ENCODE measurements around the gene PCSK9. TPM values are rescaled to one million over a fixed set of nuclear protein-coding genes. Genes with fewer than 3 reads are reported as not detected.

Gene PCSK9
- total and polyA plus RNA-seq, 9 of the 15 experiments (the other 6 are each of a cell fraction or from before 2014, with no cell fraction given): 3.2 to 58.6 (median 24.7) TPM

DNA sequence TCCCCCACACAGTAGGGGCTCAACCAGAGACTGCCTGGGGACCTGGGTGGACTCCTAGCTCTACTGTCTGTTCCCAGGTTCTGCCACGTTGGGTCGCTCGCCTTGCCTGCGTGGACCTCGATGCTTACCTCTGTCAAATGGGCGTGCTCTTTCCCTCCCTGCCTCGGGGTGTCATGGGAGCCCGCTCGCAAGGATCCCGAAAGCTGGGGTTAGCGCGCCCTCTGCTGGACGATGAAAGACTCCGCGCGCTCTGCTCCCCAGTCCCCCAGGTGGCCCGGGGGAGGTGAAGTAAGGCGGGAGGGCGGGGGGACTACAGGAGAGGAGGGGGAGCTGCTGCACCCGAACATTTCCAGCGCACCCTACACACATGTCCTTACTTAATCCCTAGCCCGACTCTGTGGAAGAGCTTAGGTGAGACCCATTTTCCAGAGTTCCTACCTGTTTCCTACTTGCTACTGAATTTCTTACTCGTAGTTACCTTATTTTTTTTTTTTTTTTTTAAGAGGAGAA, 42.9 kb upstream of the PCSK9 start:
- ChIA-PET CTCF (ENCODE audit: low intra/inter-chr PET ratio) (interaction anchor here (0.7 to 2.8 kb wide), 4 partner anchors 46 to 146 kb away, joined by 4 to 25 read pairs (median 8); no protein-coding TSS in a partner anchor), POLR2A (interaction anchor here (0.6 kb wide), 2 partner anchors 66 to 128 kb away, joined by 3 read pairs; no protein-coding TSS in a partner anchor)
- in situ Hi-C loops (cut with MboI) (loop anchor here (10.0 kb wide), 1 partner anchor 312 kb away; no protein-coding TSS in a partner anchor), intact Hi-C loops (cut with micrococcal nuclease) (loop anchor here (1.0 to 10.0 kb wide), 4 partner anchors 26 to 322 kb away; no protein-coding TSS in a partner anchor)
- DNase-seq (ENCODE audit: extremely low read depth in 1 of 4, low spot score in 3 of 4): peak; percentile 90 to 96 (median 94)
- BruUV-seq (replicated peaks): no TSS peak
- FAIRE-seq: peak; percentile 88
- Histone ChIP-seq H2AFZ (ENCODE audit: low read depth, low read length) (peak overlapping the region; percentile 81), H3K27me3 (ENCODE audit: control insufficient read depth in 2 of 2, insufficient read depth in 2 of 2, low read length in 2 of 2) (peaks cover 28 to 82% of the 10 kb centered on the region in 2 experiments), H3K9me1 (ENCODE audit: control insufficient read depth, insufficient read depth, low read length) (no peaks in the 10 kb centered on the region), H3K27ac (ENCODE audit: extremely low read depth, low read depth, low read length) (no peak overlapping the region), H3K9me3 (replicated peaks; ENCODE audit: control insufficient read depth, insufficient read depth, low read depth, low read length) (no peaks in the 10 kb centered on the region; the same call in 1 of the 2 replicates), H3K36me3 (ENCODE audit: control insufficient read depth, insufficient read depth, low read length) (no peaks in the 10 kb centered on the region), H4K20me1 (replicated peaks; ENCODE audit: control insufficient read depth, insufficient read depth, low read length) (peaks cover 11% of the 10 kb centered on the region), H3K4me3 (peak overlapping the region; percentile 17; the same call in 1 of the 2 replicates), H3K4me2 (ENCODE audit: insufficient read depth, low read length) (peak overlapping the region; percentile 69), H3K4me1 (replicated peaks in 1 of 2; ENCODE audit: control insufficient read depth in 2 of 2, insufficient read depth in 2 of 2, low read length in 2 of 2) (peaks cover 0 to 21% of the 10 kb centered on the region in 2 experiments; a peak in 3 of 5 replicates), H3K79me2 (ENCODE audit: control insufficient read depth, insufficient read depth, low read length) (no peaks in the 10 kb centered on the region), H3K9ac (ENCODE audit: insufficient read depth in 1 of 2, low read depth in 2 of 2, low read length in 2 of 2) (0 out of 4 replicates have a peak overlapping the region, but pooled peaks of 1 of the 2 experiments have one; percentile 8)
- ATAC-seq: peak; percentile 94
- WGBS (ENCODE audit: insufficient coverage, low coverage, missing lambda C conversion rate): 3% methylated on average over 16 of the region's 23 CpGs
- TF ChIP-seq RCOR1 (IDR thresholded peaks at IDR 0.05; ENCODE audit: borderline replicate concordance in 1 of 2, low read depth in 2 of 2, low read length in 2 of 2) (peak; percentile 21 to 89; a peak in 3 of 4 replicates), ZFP36 (IDR thresholded peaks at IDR 0.05; ENCODE audit: low read depth, low read length, partially characterized antibody) (peak; percentile 38), NR2C2 (CRISPR knock-in tag; IDR thresholded peaks at IDR 0.05) (0 out of 2 replicates have a peak, but pooled peaks have one; percentile 13), NR2C2 (tag; IDR thresholded peaks at IDR 0.05) (no peak), RB1 (IDR thresholded peaks at IDR 0.05; ENCODE audit: low read depth) (peak; percentile 90), KLF13 (tag; IDR thresholded peaks at IDR 0.05; ENCODE audit: borderline replicate concordance, low read depth) (0 out of 2 replicates have a peak, but pooled peaks have one; percentile 19), KDM1A (IDR thresholded peaks at IDR 0.05) (peak; percentile 77 to 92), HCFC1 (IDR thresholded peaks at IDR 0.05; ENCODE audit: low read depth, low read length) (0 out of 2 replicates have a peak, but pooled peaks have one; percentile 14), NFIC (IDR thresholded peaks at IDR 0.05) (0 out of 2 replicates have a peak, but pooled peaks have one; percentile 5)
- TF ChIP-seq, protein P1, sequence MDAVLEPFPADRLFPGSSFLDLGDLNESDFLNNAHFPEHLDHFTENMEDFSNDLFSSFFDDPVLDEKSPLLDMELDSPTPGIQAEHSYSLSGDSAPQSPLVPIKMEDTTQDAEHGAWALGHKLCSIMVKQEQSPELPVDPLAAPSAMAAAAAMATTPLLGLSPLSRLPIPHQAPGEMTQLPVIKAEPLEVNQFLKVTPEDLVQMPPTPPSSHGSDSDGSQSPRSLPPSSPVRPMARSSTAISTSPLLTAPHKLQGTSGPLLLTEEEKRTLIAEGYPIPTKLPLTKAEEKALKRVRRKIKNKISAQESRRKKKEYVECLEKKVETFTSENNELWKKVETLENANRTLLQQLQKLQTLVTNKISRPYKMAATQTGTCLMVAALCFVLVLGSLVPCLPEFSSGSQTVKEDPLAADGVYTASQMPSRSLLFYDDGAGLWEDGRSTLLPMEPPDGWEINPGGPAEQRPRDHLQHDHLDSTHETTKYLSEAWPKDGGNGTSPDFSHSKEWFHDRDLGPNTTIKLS (IDR thresholded peaks at IDR 0.05; ENCODE audit: borderline replicate concordance, low read depth): 0 out of 2 replicates have a peak, but pooled peaks have one; percentile 24
- TF ChIP-seq, protein P2, sequence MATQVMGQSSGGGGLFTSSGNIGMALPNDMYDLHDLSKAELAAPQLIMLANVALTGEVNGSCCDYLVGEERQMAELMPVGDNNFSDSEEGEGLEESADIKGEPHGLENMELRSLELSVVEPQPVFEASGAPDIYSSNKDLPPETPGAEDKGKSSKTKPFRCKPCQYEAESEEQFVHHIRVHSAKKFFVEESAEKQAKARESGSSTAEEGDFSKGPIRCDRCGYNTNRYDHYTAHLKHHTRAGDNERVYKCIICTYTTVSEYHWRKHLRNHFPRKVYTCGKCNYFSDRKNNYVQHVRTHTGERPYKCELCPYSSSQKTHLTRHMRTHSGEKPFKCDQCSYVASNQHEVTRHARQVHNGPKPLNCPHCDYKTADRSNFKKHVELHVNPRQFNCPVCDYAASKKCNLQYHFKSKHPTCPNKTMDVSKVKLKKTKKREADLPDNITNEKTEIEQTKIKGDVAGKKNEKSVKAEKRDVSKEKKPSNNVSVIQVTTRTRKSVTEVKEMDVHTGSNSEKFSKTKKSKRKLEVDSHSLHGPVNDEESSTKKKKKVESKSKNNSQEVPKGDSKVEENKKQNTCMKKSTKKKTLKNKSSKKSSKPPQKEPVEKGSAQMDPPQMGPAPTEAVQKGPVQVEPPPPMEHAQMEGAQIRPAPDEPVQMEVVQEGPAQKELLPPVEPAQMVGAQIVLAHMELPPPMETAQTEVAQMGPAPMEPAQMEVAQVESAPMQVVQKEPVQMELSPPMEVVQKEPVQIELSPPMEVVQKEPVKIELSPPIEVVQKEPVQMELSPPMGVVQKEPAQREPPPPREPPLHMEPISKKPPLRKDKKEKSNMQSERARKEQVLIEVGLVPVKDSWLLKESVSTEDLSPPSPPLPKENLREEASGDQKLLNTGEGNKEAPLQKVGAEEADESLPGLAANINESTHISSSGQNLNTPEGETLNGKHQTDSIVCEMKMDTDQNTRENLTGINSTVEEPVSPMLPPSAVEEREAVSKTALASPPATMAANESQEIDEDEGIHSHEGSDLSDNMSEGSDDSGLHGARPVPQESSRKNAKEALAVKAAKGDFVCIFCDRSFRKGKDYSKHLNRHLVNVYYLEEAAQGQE (IDR thresholded peaks at IDR 0.05; ENCODE audit: borderline replicate concordance): peak; percentile 83
- TF ChIP-seq, protein P2 (CRISPR knock-in tag; IDR thresholded peaks at IDR 0.05; ENCODE audit: low read depth): no peak
